B cell (primary cell): ENCODE measurements around the gene OSBPL1A.

ENCODE experiments used
- EZH2 ChIP-seq: IDR thresholded peaks from 2 replicates; pipeline ENCODE4 v1.6.1; 2012; ENCODE audit warnings: borderline replicate concordance, low read depth, mild to moderate bottlenecking, moderate library complexity, low read length; ENCODE audit not compliant: insufficient read depth, poor library complexity, severe bottlenecking
- TF ChIP-seq, protein P1 (sequence below): fragments of 200-600 bp; IDR thresholded peaks from one replicate; pipeline ENCODE4 v1.8.0; 2022; ENCODE audit warnings: antibody characterized with exemption, mild to moderate bottlenecking

GRCh38 chr18:24239341-24239740, 158.3 kb downstream of the OSBPL1A start:
- TF ChIP-seq, protein P1, sequence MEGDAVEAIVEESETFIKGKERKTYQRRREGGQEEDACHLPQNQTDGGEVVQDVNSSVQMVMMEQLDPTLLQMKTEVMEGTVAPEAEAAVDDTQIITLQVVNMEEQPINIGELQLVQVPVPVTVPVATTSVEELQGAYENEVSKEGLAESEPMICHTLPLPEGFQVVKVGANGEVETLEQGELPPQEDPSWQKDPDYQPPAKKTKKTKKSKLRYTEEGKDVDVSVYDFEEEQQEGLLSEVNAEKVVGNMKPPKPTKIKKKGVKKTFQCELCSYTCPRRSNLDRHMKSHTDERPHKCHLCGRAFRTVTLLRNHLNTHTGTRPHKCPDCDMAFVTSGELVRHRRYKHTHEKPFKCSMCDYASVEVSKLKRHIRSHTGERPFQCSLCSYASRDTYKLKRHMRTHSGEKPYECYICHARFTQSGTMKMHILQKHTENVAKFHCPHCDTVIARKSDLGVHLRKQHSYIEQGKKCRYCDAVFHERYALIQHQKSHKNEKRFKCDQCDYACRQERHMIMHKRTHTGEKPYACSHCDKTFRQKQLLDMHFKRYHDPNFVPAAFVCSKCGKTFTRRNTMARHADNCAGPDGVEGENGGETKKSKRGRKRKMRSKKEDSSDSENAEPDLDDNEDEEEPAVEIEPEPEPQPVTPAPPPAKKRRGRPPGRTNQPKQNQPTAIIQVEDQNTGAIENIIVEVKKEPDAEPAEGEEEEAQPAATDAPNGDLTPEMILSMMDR, result no peak
- TF ChIP-seq EZH2, result no peak
